Vagina (tissue), 2 donors: ENCODE measurements around the gene AFAP1L1.

Experiments used
- CTCF ChIP-seq, 3 experiments: fragments of 450-650 bp in 2 of 3; fragments of 200-600 bp in 1 of 3; sonication (generic) in 1 of 3; IDR thresholded peaks; one replicate each; pipeline ENCODE4 v1.5.1; 2017 to 2019; ENCODE audit warnings: antibody characterized with exemption in 3 of 3, mild to moderate bottlenecking in 2 of 3, moderate library complexity in 2 of 3
- POLR2A ChIP-seq, 2 donors: fragments of 450-650 bp; IDR thresholded peaks; one replicate each; pipeline ENCODE4 v1.6.1; 2017; ENCODE audit warnings: antibody characterized with exemption in 2 of 2, mild to moderate bottlenecking in 2 of 2, moderate library complexity in 2 of 2
- POLR2AphosphoS5 ChIP-seq, 2 donors: sonication (generic); formaldehyde crosslinking; IDR thresholded peaks; one replicate each; pipeline ENCODE4 v1.9.0; 2017; ENCODE audit warnings: antibody characterized with exemption in 2 of 2, mild to moderate bottlenecking in 2 of 2, low read depth in 1 of 2; ENCODE audit not compliant: insufficient read depth in 1 of 2

GRCh38 chr5:149375434-149375833 is 103.8 kb downstream of the AFAP1L1 start:
- TF ChIP-seq POLR2A (IDR thresholded peaks at IDR 0.05): no peak
- TF ChIP-seq CTCF (IDR thresholded peaks at IDR 0.05): no peak
- no peak for TF ChIP-seq POLR2AphosphoS5 (IDR thresholded peaks at IDR 0.05; ENCODE audit: insufficient read depth in 1 of 2, low read depth in 1 of 2)
